PC-9 (cell line): Measurements from ENCODE around the gene CLASP1. TPM values are rescaled to one million over a fixed set of nuclear protein-coding genes. Genes with fewer than 3 reads are reported as not detected.

Experiments
- BruUV-seq: library from RNA; stranded (reverse); fragments of 400-500 nt; replicated peaks from 2 replicates; lab custom pipeline; 2021; lab: Mats Ljungman, UMichigan
- CTCF ChIA-PET: fragments of 300-600 bp; sonication (Branson Sonifier 250); formaldehyde crosslinking; loops from one replicate; lab custom pipeline; 2022; ENCODE audit warnings: antibody characterized with exemption; lab: Charles Lee
- POLR2A ChIA-PET: fragments of 300-600 bp; sonication (Branson Sonifier 250); formaldehyde crosslinking; loops from one replicate; lab custom pipeline; 2022; ENCODE audit warnings: antibody characterized with exemption; ENCODE audit not compliant: unreplicated experiment; lab: Charles Lee
- DNase-seq, 2 experiments: peaks; one replicate each; pipeline versions ENCODE4 v3.0.0 to v3.0.0-alpha.2; 2015 to 2022; ENCODE audit warnings: mixed read lengths in 1 of 2
- H2AFZ ChIP-seq: fragments of 200-600 bp; sonication (generic); 2 replicates; pipeline ENCODE4 v1.8.1; 2017; ENCODE audit warnings: antibody characterized with exemption
- H3F3A ChIP-seq: fragments of 200-600 bp; sonication (generic); 2 replicates; pipeline ENCODE4 v1.8.1; 2017; ENCODE audit warnings: antibody characterized with exemption, mild to moderate bottlenecking, low read depth; ENCODE audit not compliant: insufficient read depth
- H3K27ac ChIP-seq: fragments of 200-600 bp; sonication (generic); 2 replicates; pipeline ENCODE4 v1.6.1; 2016; ENCODE audit warnings: mixed run types
- H3K27me3 ChIP-seq: fragments of 200-600 bp; sonication (generic); 2 replicates; pipeline ENCODE4 v1.6.1; 2016; ENCODE audit warnings: low read depth, mixed run types; ENCODE audit not compliant: insufficient read depth
- H3K36me3 ChIP-seq: fragments of 200-600 bp; sonication (generic); 2 replicates; pipeline ENCODE4 v1.6.1; 2016; ENCODE audit warnings: low read depth, mixed run types
- H3K4me1 ChIP-seq: fragments of 200-600 bp; sonication (generic); replicated peaks from 2 replicates; pipeline ENCODE4 v1.6.1; 2016; ENCODE audit warnings: mixed run types; ENCODE audit not compliant: insufficient read depth
- H3K4me2 ChIP-seq: fragments of 200-600 bp; sonication (generic); 2 replicates; pipeline ENCODE4 v1.6.1; 2017; ENCODE audit warnings: mixed run types
- H3K4me3 ChIP-seq: fragments of 200-600 bp; sonication (generic); 2 replicates; pipeline ENCODE4 v1.6.1; 2016; ENCODE audit warnings: mixed run types
- H3K79me2 ChIP-seq: fragments of 200-600 bp; sonication (generic); 2 replicates; pipeline ENCODE4 v1.6.1; 2017; ENCODE audit warnings: low read depth, mixed run types
- H3K9me2 ChIP-seq: fragments of 200-600 bp; sonication (generic); 2 replicates; pipeline ENCODE4 v1.8.1; 2017; ENCODE audit warnings: mild to moderate bottlenecking; ENCODE audit not compliant: insufficient read depth
- H3K9me3 ChIP-seq: fragments of 200-600 bp; sonication (generic); 2 replicates; pipeline ENCODE4 v1.8.1; 2016; ENCODE audit warnings: low read depth; ENCODE audit not compliant: insufficient read depth
- H4K20me1 ChIP-seq: fragments of 200-600 bp; sonication (generic); 2 replicates; pipeline ENCODE4 v1.8.1; 2017; ENCODE audit not compliant: insufficient read depth
- CTCF ChIP-seq: fragments of 200-600 bp; sonication (generic); conservative IDR thresholded peaks from 2 replicates; pipeline ENCODE4 v1.6.1; 2017; ENCODE audit warnings: mixed run types, antibody characterized with exemption, mild to moderate bottlenecking, moderate library complexity
- EZH2 ChIP-seq: fragments of 200-600 bp; sonication (generic); IDR thresholded peaks from 2 replicates; pipeline ENCODE4 v1.8.0; 2017; ENCODE audit warnings: antibody characterized with exemption, low read depth
- intact Hi-C: fragments of 100-400 bp; cut with micrococcal nuclease; formaldehyde crosslinking; loops from one replicate; pipeline ENCODE4 v1.10.0; 2022; ENCODE audit not compliant: unreplicated experiment
- total RNA-seq: library from RNA; stranded (reverse); gene quantifications from 2 replicates; pipeline ENCODE4 v1.2.3, GENCODE V29; 2021

Gene CLASP1
- total RNA-seq, 1 experiment from 2014 or later, result 61.8 TPM

DNA sequence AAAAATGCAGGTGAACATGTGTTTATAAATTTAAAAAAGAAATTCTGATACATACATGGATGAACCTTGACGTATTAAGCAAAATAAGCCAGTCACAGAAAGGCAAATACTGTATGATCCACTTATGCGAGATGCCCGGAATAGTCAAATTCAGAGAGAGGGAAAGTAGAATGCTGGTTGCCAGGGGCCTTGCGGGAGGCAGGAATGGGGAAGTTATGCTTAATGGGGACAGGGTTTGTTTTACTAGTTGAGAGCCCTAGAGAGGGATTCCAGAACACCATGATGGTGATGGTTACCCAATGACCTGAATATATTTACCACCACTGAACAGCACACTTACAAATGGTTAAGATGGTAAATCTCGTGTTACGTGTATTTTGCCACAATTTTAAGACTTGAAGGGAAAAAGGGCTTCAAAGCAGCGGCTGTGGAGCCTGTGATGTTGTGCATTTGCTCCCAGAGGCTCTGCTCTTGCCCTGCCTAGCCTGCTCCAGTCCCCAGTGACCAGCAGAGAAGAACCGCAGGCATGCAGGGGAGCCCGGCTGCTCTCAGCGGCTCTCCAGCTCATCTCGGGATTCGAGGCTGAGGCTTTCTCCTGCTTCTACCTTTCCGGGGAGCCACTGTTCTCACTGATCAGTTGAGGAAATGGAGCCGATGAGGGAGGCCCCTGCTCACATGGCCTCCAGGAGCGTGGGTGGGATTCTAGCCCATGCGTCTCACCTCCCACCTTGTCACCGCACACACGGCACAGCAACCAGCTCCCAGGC, 312.6 kb downstream of the CLASP1 start:
- intact Hi-C loops, result no loop called here
- POLR2A ChIA-PET, result no interaction called here

GRCh38 chr2:121335294-121336290, 313.7 kb downstream of the CLASP1 start:
- no peak for TF ChIP-seq EZH2
- no peak for TF ChIP-seq CTCF
- intact Hi-C loops, result no loop called here
- no peak overlapping the region for H3K4me2 ChIP-seq

More for the DNA sequence above, 312.6 kb downstream of the CLASP1 start:
- no peak overlapping the region for H3K27ac ChIP-seq
- H3K9me2 ChIP-seq, result no peaks in the 10 kb centered on the region
- H3K4me3 ChIP-seq, result no peak overlapping the region
- CTCF ChIA-PET, result interaction anchor here (1.3 kb wide), 1 partner anchor 208 kb away, joined by 3 read pairs; no protein-coding TSS in a partner anchor
- no peak overlapping the region for H3K4me2 ChIP-seq
- no peaks in the 10 kb centered on the region for H3K79me2 ChIP-seq
- no peaks in the 10 kb centered on the region for H3F3A ChIP-seq
- no peaks in the 10 kb centered on the region for H3K4me1 ChIP-seq
- H3K36me3 ChIP-seq, result no peaks in the 10 kb centered on the region
- no peaks in the 10 kb centered on the region for H4K20me1 ChIP-seq
- no peak overlapping the region for H2AFZ ChIP-seq
- no peak for DNase-seq
- no TSS peak for BruUV-seq
- TF ChIP-seq CTCF (no peak), EZH2 (no peak)
- no peaks in the 10 kb centered on the region for H3K27me3 ChIP-seq
- no peaks in the 10 kb centered on the region for H3K9me3 ChIP-seq

GRCh38 chr2:121334581-121335293, 314.5 kb downstream of the CLASP1 start:
- H3K27me3 ChIP-seq, result no peaks in the 10 kb centered on the region
- DNase-seq, result no peak

More at GRCh38 chr2:121335294-121336290, 313.7 kb downstream of the CLASP1 start:
- no peaks in the 10 kb centered on the region for H3K36me3 ChIP-seq
- no peak for DNase-seq
- H3F3A ChIP-seq, result no peaks in the 10 kb centered on the region
- no peaks in the 10 kb centered on the region for H3K9me3 ChIP-seq
- ChIA-PET POLR2A (no interaction called here), CTCF (interaction anchor here (1.3 kb wide), 1 partner anchor 207 kb away, joined by 3 read pairs; no protein-coding TSS in a partner anchor)
- no peaks in the 10 kb centered on the region for H3K9me2 ChIP-seq
- no peaks in the 10 kb centered on the region for H4K20me1 ChIP-seq
- no peak overlapping the region for H3K27ac ChIP-seq
- no peaks in the 10 kb centered on the region for H3K4me1 ChIP-seq
- no TSS peak for BruUV-seq
- H3K4me3 ChIP-seq, result no peak overlapping the region
- no peaks in the 10 kb centered on the region for H3K27me3 ChIP-seq
- H2AFZ ChIP-seq, result no peak overlapping the region
- H3K79me2 ChIP-seq, result no peaks in the 10 kb centered on the region

More at GRCh38 chr2:121334581-121335293, 314.5 kb downstream of the CLASP1 start:
- Histone ChIP-seq H3K9me2 (no peaks in the 10 kb centered on the region), H3K9me3 (no peaks in the 10 kb centered on the region), H3K27ac (no peak overlapping the region), H2AFZ (no peak overlapping the region), H3F3A (no peaks in the 10 kb centered on the region), H3K36me3 (no peaks in the 10 kb centered on the region), H4K20me1 (no peaks in the 10 kb centered on the region), H3K4me3 (no peak overlapping the region), H3K79me2 (no peaks in the 10 kb centered on the region), H3K4me2 (no peak overlapping the region), H3K4me1 (no peaks in the 10 kb centered on the region)
- POLR2A ChIA-PET, result no interaction called here
- intact Hi-C loops, result no loop called here
- CTCF ChIA-PET, result no interaction called here
- BruUV-seq, result no TSS peak
- TF ChIP-seq CTCF (no peak), EZH2 (no peak)
